Measurements from ENCODE around the gene ALAD.
"Not testable (repeated sequence)": the region's sequence is repeated elsewhere in the genome, so short reads cannot be mapped to it uniquely, and the experiment has no call there.

The ALAD gene

GRCh38 chr9:113401027-113401792 is at the start of gene ALAD:
ALAD (minus strand) TSS chr9:113401284; CDS start chr9:113393559, 7,725 bp downstream.
- DNase-seq: peak; percentile 83 to 100 (median 98)

GRCh38 chr9:113449376-113449775 is 48.3 kb upstream of the ALAD start:
- no peak for DNase-seq

DNA sequence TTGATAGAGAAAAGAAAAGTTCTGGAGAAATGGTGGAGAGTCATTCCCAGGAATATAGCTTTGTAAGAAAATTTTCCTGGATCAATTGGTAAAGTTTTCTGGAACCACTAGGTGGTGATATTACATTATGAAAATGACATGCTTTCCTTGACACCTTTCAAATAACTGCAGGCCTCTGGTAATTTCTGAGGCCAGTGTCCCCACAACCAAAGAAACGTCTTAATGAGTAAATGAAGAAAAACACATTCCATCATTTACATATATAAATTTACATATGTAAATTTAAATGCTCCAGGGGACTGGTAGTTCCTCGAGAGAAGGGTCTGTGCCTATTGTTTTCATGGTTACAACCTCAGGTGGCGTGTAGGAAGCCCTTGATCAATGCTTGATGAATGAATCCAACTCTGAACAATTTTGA is 45.2 kb upstream of the ALAD start:
- DNase-seq: peak in 2 of 56 donors; percentile 23 to 37

GRCh38 chr9:113444736-113445135 is 43.7 kb upstream of the ALAD start:
- DNase-seq: no peak

DNA sequence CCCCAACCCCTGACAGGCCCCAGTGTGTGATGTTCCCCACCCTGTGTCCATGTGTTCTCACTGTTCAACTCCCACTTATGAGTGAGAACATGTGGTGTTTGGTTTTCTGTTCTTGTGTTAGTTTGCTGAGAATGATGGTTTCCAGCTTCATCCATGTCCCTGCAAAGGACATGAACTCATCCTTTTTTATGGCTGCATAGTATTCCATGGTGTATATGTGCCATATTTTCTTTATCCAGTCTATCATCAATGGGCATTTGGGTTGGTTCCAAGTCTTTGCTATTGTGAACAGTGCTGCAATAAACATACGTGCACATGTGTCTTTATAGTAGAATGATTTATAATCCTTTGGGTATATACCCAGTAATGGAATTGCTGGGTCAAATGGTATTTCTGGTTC is 36.6 kb upstream of the ALAD start:
- DNase-seq: not testable (repeated sequence)

GRCh38 chr9:113436728-113437515 is 35.8 kb upstream of the ALAD start:
- DNase-seq: peak in 9 of 56 donors; percentile 5 to 39 (median 18)

- DNase-seq: no peak
These were observed 30.1 kb upstream of the ALAD start for GRCh38 chr9:113431191-113431590.

- no peak for DNase-seq
These were observed 27.1 kb upstream of the ALAD start for GRCh38 chr9:113428062-113428615.

DNA sequence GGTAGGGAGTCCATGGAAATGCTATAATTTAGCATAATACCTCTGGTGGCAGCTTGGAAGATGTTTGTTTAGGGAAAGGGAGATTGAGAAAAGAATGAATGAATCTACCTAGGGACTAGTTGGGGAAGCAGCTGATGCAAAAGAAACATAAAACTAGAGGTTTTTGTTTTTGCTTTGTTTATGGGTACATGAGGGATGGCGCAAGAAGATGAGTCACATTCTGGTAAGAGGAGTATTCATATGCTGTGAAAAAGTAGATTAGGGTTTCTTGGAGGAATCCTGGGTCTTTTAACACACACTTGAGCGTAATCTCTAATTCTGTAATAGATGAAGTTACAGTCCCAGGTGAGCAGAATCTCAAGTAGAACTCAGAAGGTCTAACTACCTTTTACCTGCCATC is 26.5 kb upstream of the ALAD start:
- no peak for DNase-seq

DNA sequence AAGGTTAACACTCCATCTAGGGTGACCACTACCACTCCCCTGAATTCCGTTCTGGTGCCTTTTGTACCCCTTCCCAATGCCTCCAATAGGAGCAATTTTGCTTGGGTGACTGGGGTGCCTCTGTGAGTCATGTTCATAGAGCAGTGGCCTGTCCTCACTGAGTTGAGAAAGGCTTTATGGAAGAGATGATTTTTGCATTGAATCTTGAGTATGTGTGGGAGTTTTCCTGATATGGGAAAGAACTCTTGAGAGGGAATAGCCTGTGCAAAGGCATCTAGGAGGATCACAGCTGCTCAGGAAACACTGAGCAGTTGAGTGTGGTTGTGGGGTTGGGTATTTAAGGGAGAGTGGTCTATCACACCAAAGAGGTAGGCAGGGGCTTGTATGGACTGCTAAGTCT is 25.6 kb upstream of the ALAD start:
- no peak for DNase-seq

- no peak for DNase-seq
These were observed 24.0 kb upstream of the ALAD start for GRCh38 chr9:113425072-113425471.

DNA sequence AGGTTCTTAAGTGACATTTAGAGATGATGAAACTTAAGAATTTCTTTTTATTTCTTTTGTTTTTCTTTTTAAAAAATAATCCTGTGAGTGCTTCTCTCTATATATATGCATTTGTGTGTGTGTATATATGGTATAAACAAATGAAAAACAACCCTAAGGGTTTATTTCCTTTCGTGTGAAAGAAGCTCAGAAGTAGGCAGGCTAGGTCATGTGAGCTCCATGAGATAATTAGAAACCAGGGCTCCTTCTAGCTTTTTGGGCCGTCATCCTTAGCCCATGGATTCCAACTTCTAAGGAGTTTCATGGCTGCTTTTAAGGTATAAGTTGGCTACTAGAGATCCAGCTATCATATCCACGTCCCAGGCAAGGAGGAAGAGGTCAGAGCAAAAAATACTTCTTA is 20.6 kb upstream of the ALAD start:
- no peak for DNase-seq

- DNase-seq: no peak
These were observed 16.3 kb upstream of the ALAD start for GRCh38 chr9:113417370-113417769.

DNA sequence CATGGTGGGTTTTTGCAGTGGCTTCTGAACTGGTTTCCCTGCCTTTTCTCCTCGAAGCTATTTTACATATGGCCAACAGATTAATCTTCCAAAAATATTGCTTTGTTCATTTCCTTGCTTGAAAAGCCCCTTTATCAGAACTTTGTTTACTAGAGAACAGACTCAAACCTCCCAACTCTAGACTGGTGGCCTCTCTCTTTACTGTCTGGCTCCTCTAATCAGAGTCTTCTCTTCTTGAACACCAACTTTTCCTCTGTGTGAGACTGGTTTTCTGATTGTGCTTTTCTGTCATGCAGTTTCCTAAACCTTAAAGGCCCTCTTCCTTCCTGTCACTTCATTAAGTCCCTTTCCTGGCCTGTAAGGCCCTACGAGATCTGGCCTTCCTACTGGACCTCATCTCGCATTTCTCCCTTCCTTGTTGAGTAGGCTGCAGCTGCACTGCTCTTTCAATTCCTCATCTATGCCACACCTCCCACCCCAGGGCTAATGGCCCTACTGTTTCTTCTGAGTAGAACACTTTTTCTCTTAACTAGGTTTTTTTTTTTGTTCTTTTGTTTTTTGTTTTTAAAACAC is 15.2 kb upstream of the ALAD start:
- DNase-seq: peak in 2 of 56 donors; percentile 4 to 9

DNA sequence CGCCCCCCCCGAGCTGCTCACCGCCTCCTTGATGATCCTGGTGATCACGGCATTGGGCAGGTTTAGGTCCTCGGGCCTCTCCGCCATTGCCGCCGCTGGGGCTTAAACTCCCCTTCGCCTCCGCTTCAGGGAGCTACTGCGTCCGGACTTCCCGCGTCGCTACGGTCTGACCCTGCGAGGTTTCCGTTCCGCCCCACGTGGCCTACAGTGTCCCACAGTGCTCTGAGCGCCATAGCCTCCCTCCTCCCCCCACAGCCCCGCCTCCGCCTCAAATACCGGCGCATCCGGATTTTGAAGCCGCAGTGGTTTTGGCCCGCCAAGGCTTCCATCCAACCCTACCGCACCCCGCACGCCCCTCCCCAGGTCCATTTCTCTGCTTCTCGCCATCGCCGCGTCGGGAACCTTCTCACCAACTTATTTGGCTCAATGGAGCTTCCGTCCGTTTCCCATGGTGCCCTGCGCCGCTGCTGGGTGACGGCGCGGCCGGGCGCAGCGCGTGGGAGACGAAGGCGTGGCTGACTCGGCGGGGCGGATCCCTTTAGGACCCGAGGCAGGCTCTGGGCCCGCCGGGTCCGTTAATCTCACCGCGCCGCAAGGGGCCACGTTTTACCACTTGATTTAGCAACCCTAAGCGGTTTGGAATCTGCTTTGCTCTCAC is 9.3 kb upstream of the ALAD start, which contains the start of the genes C9orf43 and POLE3:
TSS of gene C9orf43 (plus strand) at position 541 of the 658 bp plus-strand sequence. CDS start 2,747 bp downstream, outside the sequence.
TSS of gene POLE3 (minus strand) at position 469 of the 658 bp plus-strand sequence. CDS start at position 87, 382 bp downstream.
- DNase-seq: peak; percentile 37 to 99 (median 95)

- DNase-seq: no peak
These were observed 8.8 kb upstream of the ALAD start for GRCh38 chr9:113409883-113410206.

DNA sequence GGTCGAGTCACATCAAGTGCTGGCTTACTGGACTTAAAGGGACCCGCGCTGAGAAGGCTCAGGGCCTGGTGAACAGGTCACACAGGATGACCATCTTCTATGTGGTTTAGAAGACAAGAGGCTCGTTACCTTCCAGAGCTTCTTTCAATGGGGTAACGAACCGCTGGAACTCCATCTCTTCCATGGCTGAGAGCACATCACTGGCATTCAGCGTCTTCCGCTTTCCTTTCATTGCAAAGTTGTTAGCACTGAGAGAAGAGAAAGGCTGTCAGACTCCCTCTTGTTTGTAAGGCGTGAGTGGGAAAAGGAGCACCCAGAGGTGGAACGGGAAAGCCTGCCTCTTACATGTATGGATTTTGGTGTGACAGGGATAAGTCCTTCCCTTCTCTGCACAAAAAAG is 8.4 kb upstream of the ALAD start:
- DNase-seq: no peak

DNA sequence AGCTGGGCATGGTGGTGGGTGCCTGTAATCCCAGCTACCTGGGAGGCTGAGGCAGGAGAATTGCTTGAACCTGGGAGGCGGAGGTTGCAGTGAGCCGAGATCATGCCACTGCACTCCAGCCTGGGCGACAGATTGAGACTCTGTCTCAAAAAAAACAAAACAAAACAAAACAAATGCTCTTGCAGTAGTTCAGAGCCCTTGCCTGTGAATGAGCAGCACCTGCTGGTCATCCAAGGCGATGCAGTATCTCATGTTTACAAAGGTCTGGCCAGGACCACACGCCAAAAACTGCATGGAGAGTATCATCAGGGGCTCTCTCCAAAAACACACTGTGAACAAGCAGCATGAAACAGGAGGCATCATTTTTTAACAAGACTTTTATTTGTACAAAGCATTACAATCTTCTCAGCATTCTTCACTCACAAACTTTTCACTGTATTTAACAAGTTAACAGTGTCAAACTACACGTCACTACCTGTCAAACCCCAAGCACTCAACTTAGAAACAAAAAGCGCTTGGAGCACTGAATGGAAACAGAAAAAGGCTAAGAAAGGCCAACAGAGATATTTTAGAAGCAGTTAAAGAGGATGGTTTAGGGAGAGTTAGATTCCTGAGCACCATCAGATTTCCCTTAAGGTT is 5.9 kb upstream of the ALAD start:
- peak in 30 of 56 donors; percentile 1 to 65 (median 16) for DNase-seq

DNA sequence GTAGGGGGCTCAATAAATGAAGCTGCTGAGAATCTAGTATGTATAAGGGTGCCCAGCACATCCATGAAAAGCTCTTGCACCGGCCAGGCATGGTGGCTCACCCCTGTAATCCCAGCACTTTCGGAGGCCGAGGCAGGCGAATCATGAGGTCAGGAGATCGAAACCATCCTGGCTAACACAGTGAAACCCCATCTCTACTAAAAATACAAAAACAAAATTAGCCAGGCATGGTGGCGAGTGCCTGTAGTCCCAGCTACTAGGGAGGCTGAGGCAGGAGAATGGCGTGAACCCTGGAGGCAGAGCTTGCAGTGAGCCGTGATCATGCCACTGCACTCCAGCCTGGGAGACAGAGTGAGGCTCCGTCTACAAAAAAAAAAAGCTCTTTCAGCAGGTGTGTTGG is 5.3 kb upstream of the ALAD start:
- not testable (repeated sequence) for DNase-seq

DNA sequence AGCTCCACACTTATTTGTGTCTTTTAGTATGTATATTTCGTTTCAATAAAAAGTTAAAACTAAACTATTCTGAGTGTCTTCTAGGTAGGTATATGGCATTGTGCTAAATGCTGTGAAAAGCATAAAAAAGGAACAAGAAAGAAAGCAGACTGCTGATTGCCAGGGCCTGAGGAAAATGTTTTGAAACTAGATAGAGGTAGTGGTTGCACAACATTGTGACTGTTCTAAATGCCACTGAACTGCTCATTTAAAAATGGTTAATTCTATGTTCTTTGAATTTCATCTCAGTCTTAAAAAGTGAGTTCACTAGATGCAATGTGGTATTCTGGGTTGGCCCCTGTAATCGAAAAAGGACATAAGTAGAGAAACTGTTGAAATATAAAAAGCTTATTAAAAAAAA is 2.6 kb upstream of the ALAD start:
- no peak for DNase-seq

Measured in nucleus accumbens (tissue), 56 donors.